ENCODE measurements around the gene GPC6.

GPC6 gene

GRCh38 chr13:93535251-93535650 lies 308.6 kb downstream of the GPC6 start:
- H3K27ac ChIP-seq (ENCODE audit: low read depth, low read length, poor library complexity, severe bottlenecking): no peak overlapping the region
- TF ChIP-seq CTCF (IDR thresholded peaks at IDR 0.05; ENCODE audit: low read length) (no peak), EZH2 (IDR thresholded peaks at IDR 0.05; ENCODE audit: borderline replicate concordance, low read length) (no peak)
- no peaks in the 10 kb centered on the region for H3K79me2 ChIP-seq (ENCODE audit: insufficient read depth, low read length)
- no peak overlapping the region for H3K9ac ChIP-seq (ENCODE audit: low read length)
- H2AFZ ChIP-seq (ENCODE audit: low read length): no peak overlapping the region
- H3K4me2 ChIP-seq (ENCODE audit: low read length): no peak overlapping the region
- H3K9me3 ChIP-seq (ENCODE audit: low read length): no peaks in the 10 kb centered on the region
- no peaks in the 10 kb centered on the region for H3K36me3 ChIP-seq (ENCODE audit: insufficient read depth, low read length)
- H3K4me1 ChIP-seq (ENCODE audit: insufficient read depth, low read length, severe bottlenecking): no peaks in the 10 kb centered on the region
- H3K4me3 ChIP-seq (ENCODE audit: low read depth, low read length, poor library complexity, severe bottlenecking): no peak overlapping the region
- no peaks in the 10 kb centered on the region for H4K20me1 ChIP-seq (ENCODE audit: insufficient read depth, low read length)
- H3K9me2 ChIP-seq (ENCODE audit: low read depth, low read length): no peaks in the 10 kb centered on the region
- H3F3A ChIP-seq (ENCODE audit: insufficient read depth, low read length): no peaks in the 10 kb centered on the region
- no peaks in the 10 kb centered on the region for H3K27me3 ChIP-seq (ENCODE audit: insufficient read depth, low read length)

GRCh38 chr13:93539914-93540313 lies 313.3 kb downstream of the GPC6 start:
- Histone ChIP-seq H2AFZ (ENCODE audit: low read length) (no peak overlapping the region), H3K4me3 (ENCODE audit: low read depth, low read length, poor library complexity, severe bottlenecking) (no peak overlapping the region), H3F3A (ENCODE audit: insufficient read depth, low read length) (no peaks in the 10 kb centered on the region), H3K79me2 (ENCODE audit: insufficient read depth, low read length) (no peaks in the 10 kb centered on the region), H3K9ac (ENCODE audit: low read length) (no peak overlapping the region), H3K9me3 (ENCODE audit: low read length) (no peaks in the 10 kb centered on the region), H3K4me1 (ENCODE audit: insufficient read depth, low read length, severe bottlenecking) (no peaks in the 10 kb centered on the region), H3K9me2 (ENCODE audit: low read depth, low read length) (no peaks in the 10 kb centered on the region), H3K36me3 (ENCODE audit: insufficient read depth, low read length) (no peaks in the 10 kb centered on the region), H3K27ac (ENCODE audit: low read depth, low read length, poor library complexity, severe bottlenecking) (no peak overlapping the region), H4K20me1 (ENCODE audit: insufficient read depth, low read length) (no peaks in the 10 kb centered on the region), H3K4me2 (ENCODE audit: low read length) (no peak overlapping the region), H3K27me3 (ENCODE audit: insufficient read depth, low read length) (no peaks in the 10 kb centered on the region)
- no peak for TF ChIP-seq EZH2 (IDR thresholded peaks at IDR 0.05; ENCODE audit: borderline replicate concordance, low read length)
- TF ChIP-seq CTCF (IDR thresholded peaks at IDR 0.05; ENCODE audit: low read length): no peak

- H3K4me3 ChIP-seq (ENCODE audit: low read depth, low read length, poor library complexity, severe bottlenecking): no peak overlapping the region
- TF ChIP-seq CTCF (IDR thresholded peaks at IDR 0.05; ENCODE audit: low read length) (no peak), EZH2 (IDR thresholded peaks at IDR 0.05; ENCODE audit: borderline replicate concordance, low read length) (no peak)
- no peak overlapping the region for H3K4me2 ChIP-seq (ENCODE audit: low read length)
- H3K9ac ChIP-seq (ENCODE audit: low read length): no peak overlapping the region
- no peaks in the 10 kb centered on the region for H3K36me3 ChIP-seq (ENCODE audit: insufficient read depth, low read length)
- H3K9me3 ChIP-seq (ENCODE audit: low read length): no peaks in the 10 kb centered on the region
- H3K27ac ChIP-seq (ENCODE audit: low read depth, low read length, poor library complexity, severe bottlenecking): no peak overlapping the region
- no peak overlapping the region for H2AFZ ChIP-seq (ENCODE audit: low read length)
- no peaks in the 10 kb centered on the region for H3K27me3 ChIP-seq (ENCODE audit: insufficient read depth, low read length)
- no peaks in the 10 kb centered on the region for H3K9me2 ChIP-seq (ENCODE audit: low read depth, low read length)
- no peaks in the 10 kb centered on the region for H3K79me2 ChIP-seq (ENCODE audit: insufficient read depth, low read length)
- no peaks in the 10 kb centered on the region for H3K4me1 ChIP-seq (ENCODE audit: insufficient read depth, low read length, severe bottlenecking)
- H3F3A ChIP-seq (ENCODE audit: insufficient read depth, low read length): no peaks in the 10 kb centered on the region
- H4K20me1 ChIP-seq (ENCODE audit: insufficient read depth, low read length): no peaks in the 10 kb centered on the region
Observed at GRCh38 chr13:93547886-93548285, 321.3 kb downstream of the GPC6 start.

Data from OCI-LY1 (cell line).